HG03039 (cell line): ENCODE results near the gene BMP7.

ENCODE experiments used
- ATAC-seq: cut with Tn5 transposase; IDR thresholded peaks from one replicate; pipeline ENCODE4 v1.9.1; 2021; ENCODE audit warnings: mild to moderate bottlenecking, moderate library complexity; ENCODE audit not compliant: unreplicated experiment

BMP7 gene

DNA sequence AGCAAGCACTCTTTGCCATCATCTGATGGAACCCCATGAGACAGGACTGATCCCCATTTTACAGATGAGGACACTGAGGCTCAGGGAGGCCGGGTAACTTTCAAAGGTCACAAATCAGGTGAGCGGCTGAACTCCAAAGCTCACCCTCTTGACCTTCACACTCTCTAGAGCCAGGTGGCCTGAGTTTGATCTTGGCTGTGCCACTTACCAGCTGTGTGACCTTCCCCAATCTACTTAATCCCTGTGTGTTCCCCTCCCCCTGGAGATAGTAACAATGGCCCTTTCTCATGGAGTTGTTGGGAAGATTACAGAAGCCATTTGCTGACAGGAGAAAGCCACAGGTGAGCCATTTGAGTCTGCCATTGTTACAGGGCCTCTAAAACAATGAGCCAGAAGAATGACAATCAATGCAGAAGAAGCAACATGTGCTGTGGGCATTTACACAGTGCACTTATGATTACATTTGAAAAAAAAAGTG, 34.5 kb downstream of the BMP7 start:
- ATAC-seq = no peak

DNA sequence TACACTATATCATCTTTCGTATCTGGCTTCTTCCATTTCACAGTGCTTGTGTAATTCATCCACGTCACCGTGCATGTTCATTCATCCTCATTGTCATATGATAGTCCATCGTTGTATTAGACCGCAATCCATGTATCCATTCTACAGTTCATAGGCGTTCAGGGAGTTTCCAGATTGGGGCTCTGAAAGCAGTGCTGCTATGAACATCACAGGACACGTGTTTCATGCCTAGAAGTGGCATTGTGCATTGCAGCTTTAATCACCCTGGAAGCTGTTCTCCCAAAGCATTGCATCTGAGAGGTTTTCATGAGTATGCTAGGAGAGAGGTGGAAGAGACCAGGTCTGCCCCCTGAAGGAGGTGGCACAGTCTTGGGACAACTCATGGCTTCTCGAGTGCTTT, 35.3 kb downstream of the BMP7 start:
- ATAC-seq = no peak

DNA sequence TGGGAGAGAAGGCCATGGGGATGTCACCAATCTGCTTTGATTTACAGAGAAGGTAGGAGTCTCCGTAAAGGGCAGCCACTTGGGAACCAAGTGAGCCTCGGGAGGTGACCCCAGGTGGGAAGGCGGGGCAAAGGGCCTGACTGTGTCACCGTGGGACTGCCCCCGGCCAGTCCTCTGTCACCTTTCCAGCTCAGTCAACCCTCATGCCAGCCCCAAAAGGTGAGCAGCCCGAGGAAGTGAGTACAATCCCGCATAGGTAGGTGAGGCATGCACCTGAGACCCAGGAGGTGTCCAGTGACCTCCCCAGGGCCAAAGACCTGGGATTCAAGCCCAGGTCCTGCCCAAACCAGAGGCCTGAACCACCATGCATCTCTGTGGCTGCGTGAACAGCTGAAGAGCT, 36.2 kb downstream of the BMP7 start:
- no peak for ATAC-seq

DNA sequence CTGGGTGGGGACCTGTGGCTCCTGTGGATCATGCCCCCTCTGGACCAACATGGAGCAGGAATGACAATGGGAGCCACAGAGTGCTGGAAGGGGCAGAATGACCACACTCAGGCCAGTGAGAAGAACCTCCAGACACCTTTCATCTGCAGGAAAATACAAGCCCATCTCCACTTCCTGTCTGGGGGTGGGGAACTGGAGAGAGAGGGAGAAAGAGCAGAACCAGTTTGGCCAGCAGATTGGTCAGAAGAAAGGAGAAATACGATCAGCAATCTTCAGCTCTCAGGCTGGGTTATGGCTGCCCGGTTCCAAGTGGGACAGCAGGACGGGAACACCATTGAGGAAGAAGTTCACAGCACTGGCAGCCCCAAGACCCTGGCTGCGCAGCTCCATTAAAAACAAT, 37.0 kb downstream of the BMP7 start:
- no peak for ATAC-seq

DNA sequence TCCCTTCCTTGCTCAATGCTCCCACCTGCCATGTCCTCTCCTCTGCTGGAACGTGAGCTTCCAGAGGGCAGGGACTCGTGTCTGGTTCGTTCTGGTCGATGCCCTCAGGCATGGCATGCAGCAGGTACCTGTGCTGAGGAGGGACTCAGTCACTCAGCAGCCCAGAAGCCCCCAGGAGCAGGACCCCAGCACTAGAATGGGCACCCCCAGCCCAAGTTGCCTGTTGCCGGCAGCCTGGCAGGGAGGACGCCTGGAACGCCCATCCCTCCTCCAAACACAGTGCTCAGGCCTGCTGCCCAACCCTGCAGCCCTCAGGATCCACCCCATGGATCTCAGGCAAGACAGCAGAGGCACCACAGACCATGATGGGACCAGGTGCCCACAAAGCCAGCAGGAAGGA, 40.6 kb downstream of the BMP7 start:
- no peak for ATAC-seq

DNA sequence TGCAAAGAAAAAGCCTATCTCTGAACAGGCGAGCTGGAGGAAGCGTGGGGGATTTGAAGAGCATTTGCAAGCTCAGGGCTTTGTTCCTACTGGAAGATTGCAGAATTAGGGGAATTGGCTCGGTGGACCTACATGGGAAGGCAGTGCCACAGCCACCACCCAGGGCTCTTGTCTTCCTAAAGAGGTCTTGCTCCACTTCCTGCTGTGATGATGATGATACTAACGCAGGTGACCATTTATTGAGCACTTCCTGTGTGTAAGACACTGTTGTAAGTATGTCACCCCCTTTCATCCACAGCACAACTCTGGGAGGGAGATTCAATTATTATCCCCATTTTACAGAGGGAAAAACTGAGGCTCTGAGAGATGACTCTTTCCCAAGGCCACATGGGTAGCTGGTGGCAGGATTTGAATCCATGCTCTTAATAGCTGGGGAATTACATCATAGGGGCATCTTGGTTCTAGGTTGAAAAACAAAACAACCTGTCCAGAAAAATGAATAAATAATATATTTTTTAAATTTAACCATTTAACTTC, 41.2 kb downstream of the BMP7 start:
- ATAC-seq = no peak

DNA sequence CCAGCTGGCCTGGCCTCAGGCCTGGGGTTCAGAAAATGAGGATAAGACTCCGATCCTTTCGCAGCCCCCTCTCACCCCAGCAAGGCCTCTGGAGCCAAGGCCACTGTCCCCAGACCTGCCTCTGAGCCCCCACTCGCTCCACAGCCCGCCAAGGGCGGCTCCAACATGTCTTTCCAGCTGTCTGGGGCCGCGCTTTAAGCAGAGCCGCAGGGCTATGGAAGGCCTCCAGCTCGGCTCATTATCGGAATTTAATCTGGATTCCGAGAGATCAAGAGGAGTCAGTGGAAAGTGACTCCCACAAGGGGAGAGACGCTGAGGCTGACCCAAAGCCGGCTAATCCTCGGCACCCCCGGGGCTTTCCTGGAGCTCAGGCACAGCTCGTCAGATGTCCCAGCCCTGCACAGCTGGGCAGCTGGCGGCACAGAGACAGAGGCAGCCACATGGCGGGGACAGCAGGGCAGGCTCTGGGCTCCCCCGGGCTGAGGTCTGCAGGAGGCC, 41.8 kb downstream of the BMP7 start:
- no peak for ATAC-seq

DNA sequence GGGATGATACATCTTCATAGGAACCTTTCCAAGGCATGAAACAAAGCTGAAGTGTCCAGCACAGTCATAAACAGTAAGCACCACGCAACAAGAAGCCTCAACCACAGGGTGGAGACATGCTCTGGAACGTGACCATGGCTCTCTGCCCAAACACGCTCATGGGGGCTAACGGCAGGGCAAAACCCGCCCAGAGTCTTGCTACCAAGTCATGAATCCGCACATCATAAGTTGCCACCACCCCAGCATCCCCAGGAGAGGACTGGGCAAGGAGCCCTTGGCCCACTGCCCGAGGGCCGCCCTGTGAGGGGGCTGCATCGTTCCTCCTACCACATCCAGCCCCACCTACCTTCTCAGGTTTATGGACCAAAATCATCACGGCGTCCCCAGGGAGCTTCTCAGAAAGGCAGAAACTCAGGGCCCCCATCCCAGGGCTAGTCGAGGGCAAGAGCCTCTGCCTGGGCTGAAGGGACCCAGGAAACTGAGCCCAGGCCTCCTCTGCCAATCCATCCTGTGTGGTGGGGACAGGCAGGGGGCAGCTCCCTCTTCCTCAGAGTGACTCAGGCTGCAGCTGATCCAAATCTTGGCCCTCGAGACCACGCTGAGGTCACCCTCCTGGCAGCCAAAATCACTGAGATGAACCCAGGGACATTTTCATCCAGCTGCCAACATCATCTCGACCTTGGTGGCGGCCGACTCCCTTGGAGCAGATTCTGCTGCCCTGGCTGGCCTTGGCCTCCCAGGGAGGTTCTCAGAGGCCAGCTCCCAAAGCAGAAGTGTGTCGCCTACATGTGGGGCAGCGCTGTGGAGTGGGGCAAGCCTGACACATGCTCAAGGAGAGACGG, 42.6 kb downstream of the BMP7 start:
- ATAC-seq = no peak

DNA sequence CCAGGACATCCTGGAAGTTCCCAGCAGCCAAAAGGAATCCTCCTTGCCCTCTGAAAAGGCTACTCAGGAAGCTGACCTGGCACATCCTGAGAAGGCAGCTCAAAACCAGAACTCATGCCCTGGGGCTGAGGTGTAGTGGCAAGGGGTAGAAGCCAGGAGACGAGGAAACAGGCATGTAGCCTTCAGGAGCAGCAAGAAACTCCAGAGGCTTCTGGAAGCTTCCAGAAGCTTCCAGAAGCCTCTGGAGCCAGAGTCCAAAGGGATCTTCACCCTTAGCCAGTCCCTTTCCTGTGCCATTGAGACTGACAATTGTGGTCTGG, 43.9 kb downstream of the BMP7 start:
- ATAC-seq = no peak

DNA sequence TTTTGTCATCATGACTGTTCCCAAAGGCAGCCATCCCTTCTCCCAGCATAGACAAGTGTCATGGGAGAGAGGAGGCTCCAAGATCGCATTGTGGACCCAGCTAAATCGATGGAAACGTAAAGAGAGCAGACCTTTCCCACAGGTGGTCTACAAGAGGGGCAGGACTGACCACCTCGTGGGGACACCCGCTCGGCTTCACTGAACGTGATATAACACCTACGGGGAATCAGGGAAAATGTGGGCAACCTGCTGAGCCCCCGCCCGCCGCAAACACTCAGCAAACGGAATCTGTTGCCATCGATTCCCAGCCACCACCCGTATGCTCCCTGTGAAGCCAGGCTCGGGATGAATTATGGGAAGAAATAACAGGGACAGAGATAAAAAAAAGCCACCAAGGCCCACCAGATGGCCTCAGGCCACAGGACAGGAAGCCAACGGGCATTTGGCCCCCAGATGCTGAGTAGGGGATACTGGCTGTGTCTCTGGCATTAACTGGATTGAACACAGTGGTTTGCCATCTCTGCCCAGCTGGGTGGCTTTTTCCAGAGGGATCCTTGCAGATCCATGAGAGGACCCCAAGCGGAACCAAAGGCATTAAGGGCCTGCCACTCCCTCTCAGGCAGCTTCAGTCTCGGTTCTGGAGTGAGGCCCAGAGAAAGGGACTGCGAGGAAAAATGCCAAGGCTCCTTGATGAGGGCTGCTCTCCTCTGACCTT, 44.4 kb downstream of the BMP7 start:
- no peak for ATAC-seq

DNA sequence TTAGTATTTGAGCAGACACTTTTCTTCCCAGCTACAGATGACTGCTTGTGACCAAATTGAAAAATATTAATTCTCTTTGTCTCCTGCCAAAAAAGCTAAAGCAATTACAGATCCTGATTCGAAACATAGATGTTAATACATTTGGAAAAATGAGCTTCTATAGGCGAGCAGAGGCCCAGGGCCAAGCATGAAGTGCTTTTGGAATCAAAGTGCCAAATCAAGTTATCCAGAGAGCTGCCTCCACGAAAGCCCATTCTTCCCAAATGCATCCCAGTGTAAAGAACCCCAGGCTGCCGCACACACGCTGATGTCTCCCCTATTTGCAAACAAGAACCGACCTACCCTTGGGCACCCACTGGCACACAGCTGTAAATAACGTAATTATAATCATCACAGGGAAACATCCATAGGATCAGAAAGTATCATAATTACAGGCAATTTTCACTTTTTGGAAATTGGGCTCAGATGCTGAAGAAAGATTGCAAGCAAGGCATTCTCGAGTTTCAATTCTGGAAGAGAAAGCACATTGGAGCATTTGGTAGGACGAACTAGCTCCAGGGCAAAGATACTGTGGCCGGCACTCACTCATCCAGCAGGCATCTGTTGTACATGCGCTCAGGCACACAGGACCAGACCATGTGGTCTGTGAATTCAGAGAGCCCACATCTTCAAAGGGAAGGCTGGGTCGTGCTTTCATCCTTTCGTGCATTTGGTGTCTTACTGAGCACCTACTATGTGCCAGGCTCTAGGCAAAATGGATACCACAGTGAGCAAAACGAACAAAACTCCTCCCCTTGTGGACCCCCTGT, 45.9 kb downstream of the BMP7 start:
- no peak for ATAC-seq

DNA sequence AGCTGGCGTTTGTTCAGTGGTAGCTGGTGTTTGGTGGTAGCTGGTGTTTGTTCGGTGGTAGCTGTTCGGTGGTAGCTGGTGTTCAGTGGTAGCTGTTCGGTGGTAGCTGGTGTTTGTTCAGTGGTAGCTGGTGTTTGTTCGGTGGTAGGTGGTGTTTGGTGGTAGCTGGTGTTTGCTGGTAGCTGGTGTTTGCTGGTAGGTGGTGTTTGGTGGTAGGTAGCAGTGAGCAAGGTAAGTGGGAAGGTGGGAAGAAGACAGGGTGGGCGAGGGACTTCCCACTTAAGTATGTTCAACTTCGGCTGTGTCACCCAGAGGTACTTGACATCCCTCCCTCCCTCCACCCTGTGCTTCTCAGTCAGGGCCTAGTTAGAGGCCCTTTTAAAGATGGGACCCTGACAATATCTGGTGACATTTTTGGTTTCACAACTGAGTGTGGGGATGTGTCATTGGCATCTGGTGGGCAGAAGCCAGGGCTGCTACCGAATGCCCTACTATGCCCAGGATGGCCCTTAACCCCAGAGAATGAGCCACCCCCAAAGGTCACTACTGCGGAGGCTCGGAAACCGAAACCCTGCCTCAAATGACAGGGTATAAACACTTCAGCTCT, 47.3 kb downstream of the BMP7 start:
- no peak for ATAC-seq

DNA sequence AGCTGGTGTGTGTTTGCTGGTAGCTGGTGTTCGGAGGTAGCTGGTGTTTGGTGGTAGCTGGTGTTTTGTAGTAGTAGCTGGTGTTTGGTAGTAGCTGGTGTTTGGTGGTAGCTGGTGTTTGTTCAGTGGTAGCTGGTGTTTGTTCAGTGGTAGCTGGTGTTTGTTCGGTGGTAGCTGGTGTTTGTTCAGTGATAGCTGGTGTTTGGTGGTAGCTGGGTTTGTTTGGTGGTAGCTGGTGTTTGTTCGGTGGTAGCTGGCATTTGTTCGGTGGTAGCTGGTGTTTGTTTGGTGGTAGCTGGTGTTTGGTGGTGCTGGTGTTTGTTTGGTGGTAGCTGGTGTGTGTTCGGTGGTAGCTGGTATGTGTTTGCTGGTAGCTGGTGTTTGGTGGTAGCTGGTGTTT, 48.0 kb downstream of the BMP7 start:
- no peak for ATAC-seq

DNA sequence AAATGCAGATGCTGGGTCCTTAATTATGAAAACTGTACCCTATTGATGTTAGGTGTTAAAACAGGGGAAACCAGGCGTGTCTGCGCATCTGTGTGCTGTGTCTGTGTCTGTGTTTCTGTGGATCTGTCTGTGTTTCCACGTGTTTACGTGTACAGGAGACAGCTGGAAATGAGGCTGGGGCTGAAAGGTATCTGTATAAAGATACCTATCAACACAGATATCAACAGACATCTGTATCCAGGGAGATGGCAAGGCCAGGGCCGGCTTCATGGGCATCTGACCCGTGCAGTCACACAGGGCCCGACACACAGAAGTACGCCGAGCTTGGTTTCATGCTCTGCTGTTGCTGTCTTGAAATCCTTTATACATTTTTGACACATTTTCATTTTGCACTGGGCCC, 48.6 kb downstream of the BMP7 start:
- no peak for ATAC-seq

DNA sequence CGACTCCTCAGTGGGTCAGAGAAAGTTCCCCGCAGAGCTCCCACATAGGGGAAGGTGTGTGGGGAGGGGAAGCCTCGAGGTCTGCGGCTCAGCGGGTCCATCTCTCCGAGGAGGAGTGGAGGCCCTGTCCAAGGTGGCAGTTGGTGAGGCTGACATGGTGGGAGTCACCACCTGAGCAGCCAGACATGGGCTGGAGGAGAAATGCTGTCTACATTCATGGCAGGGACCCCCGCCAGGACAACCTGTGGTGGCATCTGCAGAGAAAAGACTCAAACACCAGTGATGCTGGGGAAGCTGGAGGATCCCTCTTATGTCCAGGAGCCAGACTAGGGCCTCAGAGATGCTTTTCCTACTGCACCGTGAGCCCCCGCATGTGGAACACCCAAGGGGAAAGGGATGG, 49.8 kb downstream of the BMP7 start:
- no peak for ATAC-seq

DNA sequence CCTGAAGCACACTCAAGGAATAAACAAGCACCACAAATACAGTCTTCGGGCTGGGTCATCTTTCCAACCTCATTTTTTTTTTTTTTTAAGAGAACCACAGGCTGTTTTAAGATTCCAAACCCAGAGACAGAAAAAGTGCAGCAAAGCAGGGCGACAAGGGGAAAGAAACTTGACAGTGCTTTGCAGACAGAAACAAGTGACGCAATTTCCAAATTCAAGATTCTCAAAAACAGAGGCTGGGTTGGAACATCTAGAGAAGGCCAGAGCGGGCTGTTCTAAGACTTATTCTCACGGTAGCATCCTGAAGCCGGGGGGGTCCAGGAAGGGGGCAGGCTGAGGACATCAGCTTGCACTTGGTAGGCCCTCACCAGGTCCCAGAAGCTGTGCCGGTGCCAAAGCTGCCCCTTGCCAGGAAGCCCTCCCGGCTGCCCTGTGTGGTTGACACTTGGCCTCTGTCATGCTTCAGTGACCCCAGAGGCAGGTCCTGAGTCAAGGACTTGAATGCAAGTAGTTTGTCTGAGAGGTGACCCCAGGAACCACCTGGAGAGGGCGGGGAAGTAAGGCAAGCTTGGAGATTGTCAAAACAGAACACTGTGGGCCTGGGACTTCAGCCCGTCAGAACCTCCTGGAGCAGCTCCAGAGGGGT, 50.5 kb downstream of the BMP7 start:
- ATAC-seq = no peak

DNA sequence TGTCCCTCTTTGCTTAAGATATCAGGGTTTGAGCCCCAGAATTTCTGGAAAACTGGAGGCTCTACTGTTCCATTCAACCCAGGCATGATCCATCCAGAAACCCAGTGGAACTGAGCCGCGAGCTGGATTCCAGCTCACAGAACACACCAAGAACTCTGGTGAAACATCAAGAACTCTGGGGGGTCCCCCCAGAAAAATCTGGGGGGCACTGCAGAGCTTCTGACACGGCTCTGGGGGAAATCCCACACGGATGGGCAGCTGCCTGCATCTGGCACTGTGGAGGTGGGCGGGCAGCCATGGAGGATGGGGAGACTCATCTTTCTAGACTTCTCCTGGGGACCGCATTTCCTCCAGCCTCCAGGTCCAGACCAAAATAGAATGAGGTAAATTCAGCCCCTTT, 51.0 kb downstream of the BMP7 start:
- ATAC-seq = no peak

DNA sequence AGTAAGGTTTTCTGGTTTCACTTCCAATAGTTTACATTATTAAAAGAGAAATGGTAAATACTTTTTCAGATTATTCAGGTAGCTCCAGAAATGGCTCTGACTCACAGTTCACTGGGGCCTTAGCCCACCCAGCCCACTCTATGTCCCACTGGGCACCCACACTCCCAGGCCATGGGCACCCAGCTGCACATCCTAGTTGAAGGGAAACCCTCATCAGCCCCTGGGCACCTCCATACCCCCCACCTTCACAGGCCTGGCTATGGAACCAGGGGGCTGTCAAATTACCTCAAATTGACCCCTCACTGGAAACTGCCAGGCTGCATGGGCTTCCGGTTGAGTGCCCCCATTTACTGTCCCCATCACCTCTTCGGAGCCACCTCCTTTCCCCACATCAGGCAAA, 51.5 kb downstream of the BMP7 start:
- ATAC-seq = no peak

DNA sequence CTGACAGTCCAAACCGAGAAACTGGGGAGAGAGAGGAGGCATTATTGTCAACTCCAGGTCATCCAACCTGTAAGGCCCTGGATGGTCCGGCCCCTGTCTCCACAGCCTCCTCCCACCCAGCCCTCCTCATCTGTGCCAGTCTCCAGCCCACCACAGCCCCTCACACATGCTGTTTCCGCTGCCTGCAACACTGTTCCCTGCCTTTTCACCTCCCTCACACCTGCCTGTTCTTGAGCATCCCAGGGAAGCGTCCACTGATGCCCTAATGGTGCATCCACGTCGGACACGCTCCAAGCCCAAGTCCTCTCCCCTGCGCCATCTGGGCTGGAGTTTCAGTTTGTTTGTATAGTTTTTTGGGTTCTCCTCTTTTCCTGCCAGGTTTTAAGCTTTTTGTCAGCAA, 52.0 kb downstream of the BMP7 start:
- no peak for ATAC-seq

DNA sequence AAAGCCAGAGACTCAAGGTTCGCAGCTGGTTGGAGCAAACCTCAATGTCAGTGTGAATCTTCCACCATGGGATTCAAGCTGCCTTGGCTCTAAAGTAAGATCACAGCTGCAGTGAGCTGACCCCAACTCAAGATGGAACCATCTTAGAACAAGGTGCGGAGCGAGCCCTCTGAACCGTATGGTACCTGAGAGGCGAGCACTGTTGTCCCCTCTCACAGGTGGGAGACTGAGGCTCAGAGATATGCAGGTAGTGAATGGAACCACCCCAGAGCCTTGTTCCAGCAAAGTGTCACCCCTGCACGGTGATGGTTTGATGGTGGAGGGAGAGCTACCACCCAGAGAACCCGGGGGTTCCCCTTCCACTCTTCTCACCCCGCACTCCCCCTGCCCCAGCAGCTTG, 52.5 kb downstream of the BMP7 start:
- no peak for ATAC-seq
